Measurements from ENCODE around the gene RUBCNL.

DNA sequence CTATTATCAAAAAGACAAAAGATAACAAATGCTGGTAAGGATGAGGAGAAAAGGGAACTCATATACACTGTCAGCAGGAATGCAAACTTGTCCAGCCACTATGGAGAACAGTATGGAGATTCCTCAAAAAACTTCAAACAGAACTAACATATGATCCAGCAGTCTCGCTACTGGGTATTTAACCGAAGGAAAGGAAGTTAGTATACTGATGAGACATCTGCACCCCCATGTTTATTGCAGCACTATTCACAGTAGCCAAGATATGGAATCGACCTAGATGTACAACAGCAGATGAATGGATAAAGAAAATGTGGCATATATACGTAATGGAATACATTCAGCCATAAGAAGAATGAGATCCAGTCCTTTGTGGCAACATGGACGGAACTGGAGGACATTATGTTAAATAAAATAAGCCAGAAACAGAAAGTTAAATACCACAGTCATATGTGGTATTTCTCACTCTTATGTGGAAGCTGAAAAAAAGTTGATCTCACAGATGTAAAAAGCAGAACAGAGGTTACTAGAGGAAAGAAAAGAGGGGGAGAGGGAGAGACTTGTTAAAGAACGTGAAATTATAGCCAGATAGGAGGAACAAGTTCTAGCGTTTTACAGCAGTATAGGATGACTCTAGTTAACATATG, 83.2 kb downstream of the RUBCNL start:
- no peak for TF ChIP-seq CTCF (conservative IDR thresholded peaks at IDR 0.05; ENCODE audit: low read length)
- TF ChIP-seq EZH2phosphoT487 (IDR thresholded peaks at IDR 0.05; ENCODE audit: borderline replicate concordance) = no peak

Data from Loucy (cell line).